ENCODE results near the gene PCDHGA10. TPM values are rescaled to one million over a fixed set of nuclear protein-coding genes. Genes with fewer than 3 reads are reported as not detected.
"Not testable (repeated sequence)": the region's sequence is repeated elsewhere in the genome, so short reads cannot be mapped to it uniquely, and the experiment has no call there.

The PCDHGA10 gene
- total and polyA plus RNA-seq, 3 experiments from 2014 or later = 0.07 to 0.20 (median 0.16) TPM

DNA sequence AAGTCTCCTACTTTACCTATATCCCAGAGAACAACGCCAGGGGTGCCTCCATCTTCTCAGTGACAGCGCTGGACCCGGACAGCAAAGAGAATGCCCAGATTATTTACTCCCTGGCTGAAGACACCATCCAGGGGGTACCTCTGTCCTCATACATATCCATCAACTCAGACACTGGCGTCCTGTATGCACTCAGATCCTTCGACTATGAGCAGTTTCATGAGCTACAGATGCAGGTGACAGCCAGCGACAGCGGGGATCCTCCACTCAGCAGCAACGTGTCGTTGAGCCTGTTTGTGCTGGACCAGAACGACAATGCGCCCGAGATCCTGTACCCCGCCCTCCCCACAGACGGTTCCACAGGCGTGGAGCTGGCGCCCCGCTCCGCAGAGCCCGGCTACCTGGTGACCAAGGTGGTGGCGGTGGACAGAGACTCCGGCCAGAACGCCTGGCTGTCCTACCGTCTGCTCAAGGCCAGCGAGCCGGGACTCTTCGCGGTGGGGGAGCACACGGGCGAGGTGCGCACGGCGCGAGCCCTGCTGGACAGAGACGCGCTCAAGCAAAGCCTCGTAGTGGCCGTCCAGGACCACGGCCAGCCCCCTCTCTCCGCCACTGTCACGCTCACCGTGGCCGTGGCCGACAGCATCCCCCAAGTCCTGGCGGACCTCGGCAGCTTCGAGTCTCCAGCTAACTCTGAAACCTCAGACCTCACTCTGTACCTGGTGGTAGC, 1.9 kb downstream of the PCDHGA10 start:
- H3K4me3 ChIP-seq (ENCODE audit: low read length); H3K36me3 ChIP-seq (ENCODE audit: insufficient read depth, low read length); POLR2A ChIA-PET; H3K27ac ChIP-seq (ENCODE audit: low read depth, low read length); DNase-seq; H3K4me1 ChIP-seq (ENCODE audit: insufficient read depth, low read length); H3K9me3 ChIP-seq (ENCODE audit: low read length): not testable (repeated sequence)
- Mint-ChIP-seq H3K4me1 (peaks cover 20 to 35% (median 21%) of the 10 kb centered on the region in 3 donors), H3K27ac (peak overlapping the region in 1 of 8 donors; percentile 50), H3K27me3 (peaks cover 60 to 75% of the 10 kb centered on the region in 2 donors), H3K9me3 (peaks cover 16 to 54% (median 53%) of the 10 kb centered on the region in 5 donors), H3K36me3 (peaks cover 0 to 18% (median 5%) of the 10 kb centered on the region in 3 donors), H3K4me3 (peak overlapping the region; percentile 6 to 68 (median 43))
- peaks cover 62% of the 10 kb centered on the region for H3K27me3 ChIP-seq (ENCODE audit: insufficient read depth, low read length, poor library complexity, severe bottlenecking)
- CTCF ChIA-PET = interaction anchor here (1.4 to 2.1 kb wide), 3 partner anchors 94 to 143 kb away, joined by 3 to 8 read pairs (median 6); partner anchors contain the start of gene TAF7

DNA sequence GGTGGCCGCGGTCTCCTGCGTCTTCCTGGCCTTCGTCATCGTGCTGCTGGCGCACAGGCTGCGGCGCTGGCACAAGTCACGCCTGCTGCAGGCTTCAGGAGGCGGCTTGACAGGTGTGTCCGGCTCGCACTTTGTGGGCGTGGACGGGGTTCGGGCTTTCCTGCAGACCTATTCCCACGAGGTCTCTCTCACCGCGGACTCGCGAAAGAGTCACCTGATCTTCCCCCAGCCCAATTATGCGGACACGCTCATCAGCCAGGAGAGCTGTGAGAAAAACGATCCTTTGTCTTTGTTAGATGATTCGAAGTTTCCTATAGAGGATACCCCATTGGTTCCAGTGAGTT, 2.5 kb downstream of the PCDHGA10 start:
- peak overlapping the region in 5 of 7 donors; percentile 6 to 41 (median 29) for H3K4me3 Mint-ChIP-seq
- H3K9me3 Mint-ChIP-seq = peaks cover 14 to 56% (median 54%) of the 10 kb centered on the region in 5 donors
- DNase-seq; H3K4me1 ChIP-seq (ENCODE audit: insufficient read depth, low read length); H3K9me3 ChIP-seq (ENCODE audit: low read length); H3K27ac Mint-ChIP-seq; CTCF ChIA-PET; H3K27ac ChIP-seq (ENCODE audit: low read depth, low read length); H3K36me3 ChIP-seq (ENCODE audit: insufficient read depth, low read length); H3K4me3 ChIP-seq (ENCODE audit: low read length); POLR2A ChIA-PET: not testable (repeated sequence)
- H3K27me3 ChIP-seq (ENCODE audit: insufficient read depth, low read length, poor library complexity, severe bottlenecking) = peaks cover 64% of the 10 kb centered on the region
- peaks cover 62 to 77% of the 10 kb centered on the region in 2 donors for H3K27me3 Mint-ChIP-seq
- peaks cover 0 to 22% (median 5%) of the 10 kb centered on the region in 3 donors for H3K36me3 Mint-ChIP-seq
- H3K4me1 Mint-ChIP-seq = peaks cover 20 to 35% (median 21%) of the 10 kb centered on the region in 3 donors

DNA sequence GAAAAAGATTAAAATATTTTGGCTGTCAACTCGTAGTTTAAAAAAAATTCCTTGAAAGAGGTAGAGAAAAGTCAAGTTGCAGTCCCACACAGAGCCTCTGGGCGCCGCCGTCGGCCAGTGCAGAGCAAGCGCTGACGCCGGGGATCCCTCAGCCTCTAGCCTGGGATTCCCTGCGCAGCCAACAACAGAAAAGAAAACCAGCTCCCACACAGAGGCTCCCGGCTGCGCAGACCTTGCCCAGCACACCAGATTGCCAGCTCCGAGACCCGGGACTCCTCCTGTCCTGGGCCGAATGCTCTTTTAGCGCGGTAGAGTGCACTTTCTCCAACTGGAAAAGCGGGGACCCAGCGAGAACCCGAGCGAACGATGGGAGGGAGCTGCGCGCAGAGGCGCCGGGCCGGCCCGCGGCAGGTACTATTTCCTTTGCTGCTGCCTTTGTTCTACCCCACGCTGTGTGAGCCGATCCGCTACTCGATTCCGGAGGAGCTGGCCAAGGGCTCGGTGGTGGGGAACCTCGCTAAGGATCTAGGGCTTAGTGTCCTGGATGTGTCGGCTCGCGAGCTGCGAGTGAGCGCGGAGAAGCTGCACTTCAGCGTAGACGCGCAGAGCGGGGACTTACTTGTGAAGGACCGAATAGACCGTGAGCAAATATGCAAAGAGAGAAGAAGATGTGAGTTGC, 4.8 kb downstream of the PCDHGA10 start, which contains the start of gene PCDHGB7:
PCDHGB7 (plus strand) TSS at position 184 of the 679 bp plus-strand sequence; CDS start at position 367, 183 bp downstream.
- Histone ChIP-seq H3K9me3 (ENCODE audit: low read length) (peaks cover 13% of the 10 kb centered on the region), H3K27me3 (ENCODE audit: insufficient read depth, low read length, poor library complexity, severe bottlenecking) (peaks cover 71% of the 10 kb centered on the region)
- H3K27ac Mint-ChIP-seq = peak within 1 kb of the TSS in 3 of 8 donors; percentile 30 to 69 (median 36)
- POLR2A ChIA-PET; H3K4me1 ChIP-seq (ENCODE audit: insufficient read depth, low read length); H3K4me3 ChIP-seq (ENCODE audit: low read length); H3K27ac ChIP-seq (ENCODE audit: low read depth, low read length); H3K36me3 ChIP-seq (ENCODE audit: insufficient read depth, low read length): not testable (repeated sequence)
- peaks cover 24 to 43% (median 27%) of the 10 kb centered on the region in 3 donors for H3K4me1 Mint-ChIP-seq
- peaks cover 18 to 69% (median 66%) of the 10 kb centered on the region in 5 donors for H3K9me3 Mint-ChIP-seq
- CTCF ChIA-PET = interaction anchor here (1.1 to 1.4 kb wide), 2 partner anchors 10 to 146 kb away, joined by 3 to 4 read pairs; partner anchors contain the start of gene PCDHGB6
- DNase-seq = peak in 2 of 5 donors; percentile 16 to 32
- peaks cover 0 to 22% (median 5%) of the 10 kb centered on the region in 3 donors for H3K36me3 Mint-ChIP-seq
- H3K4me3 Mint-ChIP-seq = peak within 1 kb of the TSS; percentile 56 to 81 (median 68)
- H3K27me3 Mint-ChIP-seq = peaks cover 72 to 84% of the 10 kb centered on the region in 2 donors

DNA sequence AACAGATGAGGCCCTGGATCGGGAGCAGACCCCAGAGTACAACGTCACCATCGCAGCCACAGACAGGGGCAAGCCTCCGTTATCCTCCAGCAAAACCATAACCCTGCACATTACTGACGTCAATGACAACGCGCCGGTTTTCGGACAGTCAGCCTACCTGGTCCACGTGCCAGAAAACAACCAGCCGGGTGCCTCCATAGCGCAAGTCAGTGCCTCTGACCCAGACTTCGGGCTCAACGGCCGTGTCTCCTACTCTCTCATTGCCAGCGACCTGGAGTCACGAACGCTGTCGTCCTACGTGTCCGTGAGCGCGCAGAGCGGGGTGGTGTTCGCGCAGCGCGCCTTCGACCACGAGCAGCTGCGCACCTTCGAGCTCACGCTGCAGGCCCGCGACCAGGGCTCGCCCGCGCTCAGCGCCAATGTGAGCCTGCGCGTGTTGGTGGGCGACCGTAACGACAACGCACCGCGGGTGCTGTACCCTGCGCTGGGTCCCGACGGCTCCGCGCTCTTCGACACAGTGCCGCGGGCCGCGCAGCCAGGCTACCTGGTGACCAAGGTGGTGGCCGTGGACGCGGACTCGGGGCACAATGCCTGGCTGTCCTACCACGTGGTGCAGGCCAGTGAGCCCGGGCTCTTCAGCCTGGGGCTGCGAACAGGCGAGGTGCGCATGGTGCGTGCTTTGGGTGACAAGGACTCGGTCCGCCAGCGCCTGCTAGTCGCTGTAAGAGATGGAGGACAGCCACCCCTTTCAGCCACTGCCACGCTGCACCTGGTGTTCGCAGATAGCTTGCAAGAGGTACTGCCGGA, 6.5 kb downstream of the PCDHGA10 start:
- H3K27me3 Mint-ChIP-seq = peaks cover 67 to 78% of the 10 kb centered on the region in 2 donors
- H3K9me3 Mint-ChIP-seq = peaks cover 20 to 72% (median 59%) of the 10 kb centered on the region in 5 donors
- no peaks in the 10 kb centered on the region for H3K36me3 ChIP-seq (ENCODE audit: insufficient read depth, low read length)
- DNase-seq = no peak
- H3K27ac Mint-ChIP-seq = no peak overlapping the region
- H3K27ac ChIP-seq (ENCODE audit: low read depth, low read length) = no peak overlapping the region
- peaks cover 57% of the 10 kb centered on the region for H3K27me3 ChIP-seq (ENCODE audit: insufficient read depth, low read length, poor library complexity, severe bottlenecking)
- H3K4me1 Mint-ChIP-seq = peaks cover 10 to 27% (median 17%) of the 10 kb centered on the region in 3 donors
- no peaks in the 10 kb centered on the region for H3K4me1 ChIP-seq (ENCODE audit: insufficient read depth, low read length)
- H3K4me3 ChIP-seq (ENCODE audit: low read length) = no peak overlapping the region
- ChIA-PET CTCF (no interaction called here), POLR2A (no interaction called here)
- H3K4me3 Mint-ChIP-seq = peak overlapping the region in 4 of 7 donors; percentile 5 to 68 (median 26)
- H3K9me3 ChIP-seq (ENCODE audit: low read length) = peaks cover 13% of the 10 kb centered on the region
- peaks cover 0 to 20% (median 4%) of the 10 kb centered on the region in 3 donors for H3K36me3 Mint-ChIP-seq

DNA sequence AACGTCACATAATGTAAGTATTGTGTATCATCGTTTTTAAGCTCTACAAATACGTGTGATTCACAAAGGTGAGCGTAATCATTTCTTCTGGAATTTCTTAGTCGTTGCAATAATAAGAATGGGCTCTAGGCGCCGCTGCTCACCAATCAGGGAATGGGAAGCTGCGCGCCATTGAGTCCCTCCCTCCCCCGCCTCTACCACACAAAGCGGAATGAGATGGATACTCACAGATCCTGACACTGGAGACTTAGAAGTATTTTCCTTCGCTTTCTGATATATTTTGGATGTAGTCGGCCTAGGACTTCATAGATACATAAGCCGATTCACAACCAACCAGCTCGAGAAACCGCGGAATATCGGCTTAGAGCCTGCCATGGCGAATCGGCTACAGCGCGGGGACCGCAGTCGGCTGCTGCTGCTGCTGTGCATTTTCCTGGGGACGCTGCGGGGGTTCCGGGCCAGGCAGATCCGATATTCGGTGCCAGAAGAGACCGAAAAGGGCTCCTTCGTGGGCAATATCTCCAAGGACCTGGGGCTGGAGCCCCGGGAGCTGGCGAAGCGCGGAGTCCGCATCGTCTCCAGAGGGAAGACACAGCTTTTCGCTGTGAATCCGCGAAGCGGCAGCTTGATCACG, 8.2 kb downstream of the PCDHGA10 start, which contains the start of gene PCDHGA11:
PCDHGA11 (plus strand) TSS at position 197 of the 634 bp plus-strand sequence; CDS start at position 374, 177 bp downstream.
- peaks cover 47% of the 10 kb centered on the region for H3K27me3 ChIP-seq (ENCODE audit: insufficient read depth, low read length, poor library complexity, severe bottlenecking)
- ChIA-PET POLR2A (no interaction called here), CTCF (interaction anchor here (1.2 kb wide), 1 partner anchor 101 kb away, joined by 3 read pairs; the partner anchor contains the start of gene TAF7)
- Mint-ChIP-seq H3K9me3 (peaks cover 20 to 64% (median 56%) of the 10 kb centered on the region in 5 donors), H3K4me1 (peaks cover 7 to 17% (median 11%) of the 10 kb centered on the region in 3 donors), H3K36me3 (peaks cover 0 to 13% (median 3%) of the 10 kb centered on the region in 3 donors), H3K4me3 (peak within 1 kb of the TSS; percentile 68 to 81 (median 73)), H3K27ac (peak within 1 kb of the TSS in 4 of 8 donors; percentile 23 to 64 (median 35)), H3K27me3 (peaks cover 72 to 79% of the 10 kb centered on the region in 2 donors)
- H3K4me1 ChIP-seq (ENCODE audit: insufficient read depth, low read length) = no peaks in the 10 kb centered on the region
- peak within 1 kb of the TSS; percentile 6 for H3K4me3 ChIP-seq (ENCODE audit: low read length)
- no peaks in the 10 kb centered on the region for H3K36me3 ChIP-seq (ENCODE audit: insufficient read depth, low read length)
- H3K27ac ChIP-seq (ENCODE audit: low read depth, low read length) = no peak within 1 kb of the TSS
- peak in 2 of 5 donors; percentile 12 to 26 for DNase-seq
- peaks cover 13% of the 10 kb centered on the region for H3K9me3 ChIP-seq (ENCODE audit: low read length)

DNA sequence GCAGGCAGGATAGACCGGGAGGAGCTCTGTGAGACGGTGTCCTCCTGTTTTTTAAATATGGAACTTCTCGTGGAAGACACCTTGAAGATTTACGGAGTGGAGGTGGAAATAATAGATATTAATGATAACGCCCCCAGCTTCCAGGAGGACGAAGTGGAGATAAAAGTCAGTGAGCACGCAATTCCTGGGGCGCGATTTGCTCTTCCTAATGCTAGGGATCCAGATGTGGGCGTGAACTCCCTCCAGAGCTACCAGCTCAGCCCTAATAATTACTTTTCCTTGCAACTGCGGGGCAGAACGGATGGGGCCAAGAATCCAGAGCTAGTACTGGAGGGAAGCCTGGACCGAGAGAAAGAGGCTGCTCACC, 8.7 kb downstream of the PCDHGA10 start:
- Histone ChIP-seq H3K4me1 (ENCODE audit: insufficient read depth, low read length) (no peaks in the 10 kb centered on the region), H3K36me3 (ENCODE audit: insufficient read depth, low read length) (no peaks in the 10 kb centered on the region), H3K27me3 (ENCODE audit: insufficient read depth, low read length, poor library complexity, severe bottlenecking) (peaks cover 42% of the 10 kb centered on the region), H3K27ac (ENCODE audit: low read depth, low read length) (no peak overlapping the region), H3K4me3 (ENCODE audit: low read length) (no peak overlapping the region), H3K9me3 (ENCODE audit: low read length) (peaks cover 13% of the 10 kb centered on the region)
- peaks cover 7 to 17% (median 11%) of the 10 kb centered on the region in 3 donors for H3K4me1 Mint-ChIP-seq
- peak overlapping the region in 2 of 8 donors; percentile 23 to 64 for H3K27ac Mint-ChIP-seq
- ChIA-PET POLR2A (no interaction called here), CTCF (interaction anchor here (1.2 kb wide), 1 partner anchor 101 kb away, joined by 3 read pairs; the partner anchor contains the start of gene TAF7)
- H3K9me3 Mint-ChIP-seq = peaks cover 20 to 63% (median 51%) of the 10 kb centered on the region in 5 donors
- peaks cover 72 to 79% of the 10 kb centered on the region in 2 donors for H3K27me3 Mint-ChIP-seq
- H3K4me3 Mint-ChIP-seq = peak overlapping the region; percentile 68 to 81 (median 73)
- DNase-seq = no peak
- peaks cover 0 to 13% (median 3%) of the 10 kb centered on the region in 3 donors for H3K36me3 Mint-ChIP-seq

DNA sequence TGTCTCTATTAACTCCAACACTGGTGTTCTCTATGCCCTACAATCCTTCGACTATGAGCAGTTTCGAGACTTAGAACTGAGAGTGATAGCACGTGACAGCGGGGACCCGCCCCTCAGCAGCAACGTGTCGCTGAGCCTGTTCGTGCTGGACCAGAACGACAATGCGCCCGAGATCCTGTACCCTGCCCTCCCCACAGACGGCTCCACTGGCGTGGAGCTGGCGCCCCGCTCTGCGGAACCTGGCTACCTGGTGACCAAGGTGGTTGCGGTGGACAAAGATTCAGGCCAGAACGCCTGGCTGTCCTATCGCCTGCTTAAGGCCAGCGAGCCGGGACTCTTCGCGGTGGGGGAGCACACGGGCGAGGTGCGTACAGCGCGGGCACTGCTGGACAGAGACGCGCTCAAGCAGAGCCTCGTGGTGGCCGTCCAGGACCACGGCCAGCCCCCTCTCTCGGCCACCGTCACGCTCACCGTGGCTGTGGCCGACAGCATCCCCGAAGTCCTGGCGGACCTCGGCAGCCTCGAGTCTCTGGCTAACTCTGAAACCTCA, 10.0 kb downstream of the PCDHGA10 start:
- H3K27me3 ChIP-seq (ENCODE audit: insufficient read depth, low read length, poor library complexity, severe bottlenecking) = peaks cover 35% of the 10 kb centered on the region
- no peaks in the 10 kb centered on the region for H3K36me3 ChIP-seq (ENCODE audit: insufficient read depth, low read length)
- POLR2A ChIA-PET = no interaction called here
- H3K9me3 Mint-ChIP-seq = peaks cover 20 to 62% (median 53%) of the 10 kb centered on the region in 5 donors
- peaks cover 13% of the 10 kb centered on the region for H3K9me3 ChIP-seq (ENCODE audit: low read length)
- DNase-seq = no peak
- H3K27ac Mint-ChIP-seq = no peak overlapping the region
- peaks cover 0 to 13% (median 3%) of the 10 kb centered on the region in 3 donors for H3K36me3 Mint-ChIP-seq
- no peak overlapping the region for H3K4me3 ChIP-seq (ENCODE audit: low read length)
- no peak overlapping the region for H3K27ac ChIP-seq (ENCODE audit: low read depth, low read length)
- peak overlapping the region in 2 of 7 donors; percentile 18 to 39 for H3K4me3 Mint-ChIP-seq
- peaks cover 6 to 16% (median 10%) of the 10 kb centered on the region in 3 donors for H3K4me1 Mint-ChIP-seq
- CTCF ChIA-PET = no interaction called here
- H3K4me1 ChIP-seq (ENCODE audit: insufficient read depth, low read length) = no peaks in the 10 kb centered on the region
- H3K27me3 Mint-ChIP-seq = peaks cover 77% of the 10 kb centered on the region in 2 donors

Measured in CD8-positive, alpha-beta memory T cell (primary cell).